ENCODE measurements around the gene FFAR3.
A peak's percentile ranks its signal among the peaks of the same experiment; 100 is the strongest.

FFAR3 gene

GRCh38 chr19:35404879-35405622 lies 46.8 kb downstream of the FFAR3 start:
- DNase-seq, result peak in 2 of 5 experiments; percentile 25 to 82

- DNase-seq, result no peak
Measured at GRCh38 chr19:35407619-35408018, 49.4 kb downstream of the FFAR3 start.

- no peak for DNase-seq
Measured at GRCh38 chr19:35408284-35409171, 50.3 kb downstream of the FFAR3 start.

- DNase-seq, result no peak
Measured at GRCh38 chr19:35409191-35409590, 50.9 kb downstream of the FFAR3 start.

All from T-helper 2 cell (primary cell).